GM06990 (cell line): ENCODE measurements around the gene ADAMTS3.
"Not testable (repeated sequence)": the region's sequence is repeated elsewhere in the genome, so short reads cannot be mapped to it uniquely, and the experiment has no call there.

Experiments used
- DNase-seq: peaks from one replicate; pipeline ENCODE4 v3.0.0-alpha.2; 2011; ENCODE audit not compliant: insufficient read length; ENCODE audit errors: extremely low read depth
- H3K27me3 ChIP-seq: replicated peaks from 2 replicates; pipeline ENCODE4 v1.6.0; 2011; ENCODE audit warnings: low read length; ENCODE audit not compliant: control insufficient read depth, insufficient read depth
- H3K36me3 ChIP-seq: 2 replicates; pipeline ENCODE4 v1.5.1; 2011; ENCODE audit warnings: low read length; ENCODE audit not compliant: control insufficient read depth, insufficient read depth
- H3K4me3 ChIP-seq: replicated peaks from 2 replicates; pipeline ENCODE4 v1.5.1; 2011; ENCODE audit warnings: low read depth, mild to moderate bottlenecking, control low read depth, low read length
- TF ChIP-seq, protein P1 (sequence below): IDR thresholded peaks from 2 replicates; pipeline ENCODE4 v1.5.1; 2011; ENCODE audit warnings: low read length, control low read depth, mild to moderate bottlenecking, inconsistent platforms; ENCODE audit not compliant: insufficient read depth, poor library complexity, severe bottlenecking

Gene ADAMTS3

DNA sequence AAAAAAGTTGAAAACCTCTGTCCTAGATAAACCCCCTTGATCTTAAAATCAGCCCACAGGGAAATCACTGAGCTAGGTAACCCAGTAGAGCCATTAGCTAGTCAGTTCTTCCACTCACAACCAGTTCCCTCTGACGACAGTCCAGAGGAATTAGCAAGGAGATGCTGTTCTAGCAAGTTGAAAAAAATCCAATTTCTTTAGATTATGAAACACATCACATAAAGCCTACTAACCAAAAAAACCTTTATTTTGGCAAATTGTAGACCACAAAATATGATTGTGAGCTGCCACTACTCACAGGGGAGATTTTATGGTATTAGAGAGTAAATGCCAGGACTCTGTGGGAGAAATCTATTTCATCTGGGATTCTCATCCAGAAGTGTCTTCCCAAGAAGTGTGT lies 22.6 kb downstream of the ADAMTS3 start:
- Histone ChIP-seq H3K27me3 (no peaks in the 10 kb centered on the region), H3K36me3 (no peaks in the 10 kb centered on the region), H3K4me3 (no peak overlapping the region)
- DNase-seq, result no peak
- TF ChIP-seq, protein P1, sequence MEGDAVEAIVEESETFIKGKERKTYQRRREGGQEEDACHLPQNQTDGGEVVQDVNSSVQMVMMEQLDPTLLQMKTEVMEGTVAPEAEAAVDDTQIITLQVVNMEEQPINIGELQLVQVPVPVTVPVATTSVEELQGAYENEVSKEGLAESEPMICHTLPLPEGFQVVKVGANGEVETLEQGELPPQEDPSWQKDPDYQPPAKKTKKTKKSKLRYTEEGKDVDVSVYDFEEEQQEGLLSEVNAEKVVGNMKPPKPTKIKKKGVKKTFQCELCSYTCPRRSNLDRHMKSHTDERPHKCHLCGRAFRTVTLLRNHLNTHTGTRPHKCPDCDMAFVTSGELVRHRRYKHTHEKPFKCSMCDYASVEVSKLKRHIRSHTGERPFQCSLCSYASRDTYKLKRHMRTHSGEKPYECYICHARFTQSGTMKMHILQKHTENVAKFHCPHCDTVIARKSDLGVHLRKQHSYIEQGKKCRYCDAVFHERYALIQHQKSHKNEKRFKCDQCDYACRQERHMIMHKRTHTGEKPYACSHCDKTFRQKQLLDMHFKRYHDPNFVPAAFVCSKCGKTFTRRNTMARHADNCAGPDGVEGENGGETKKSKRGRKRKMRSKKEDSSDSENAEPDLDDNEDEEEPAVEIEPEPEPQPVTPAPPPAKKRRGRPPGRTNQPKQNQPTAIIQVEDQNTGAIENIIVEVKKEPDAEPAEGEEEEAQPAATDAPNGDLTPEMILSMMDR, result no peak

DNA sequence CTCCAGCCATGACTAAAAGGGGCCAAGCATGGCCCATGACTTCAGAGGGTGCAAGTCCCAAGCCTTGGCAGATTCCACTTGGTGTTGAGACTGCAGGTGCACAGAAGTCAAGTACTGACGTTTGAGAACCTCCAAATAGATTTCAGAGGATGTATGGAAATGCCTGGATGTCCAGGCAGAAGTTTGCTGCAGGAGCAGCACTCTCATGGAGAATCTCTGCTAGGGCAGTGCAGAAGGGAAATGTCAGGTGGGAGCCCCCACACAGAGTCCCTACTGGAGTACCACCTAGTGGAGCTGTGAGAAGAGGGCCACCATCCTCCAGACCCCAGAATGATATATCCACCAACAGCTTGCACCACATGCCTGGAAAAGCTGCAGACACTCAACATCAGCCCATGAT lies 28.3 kb downstream of the ADAMTS3 start:
- H3K27me3 ChIP-seq, H3K4me3 ChIP-seq, H3K36me3 ChIP-seq, DNase-seq: not testable (repeated sequence)

DNA sequence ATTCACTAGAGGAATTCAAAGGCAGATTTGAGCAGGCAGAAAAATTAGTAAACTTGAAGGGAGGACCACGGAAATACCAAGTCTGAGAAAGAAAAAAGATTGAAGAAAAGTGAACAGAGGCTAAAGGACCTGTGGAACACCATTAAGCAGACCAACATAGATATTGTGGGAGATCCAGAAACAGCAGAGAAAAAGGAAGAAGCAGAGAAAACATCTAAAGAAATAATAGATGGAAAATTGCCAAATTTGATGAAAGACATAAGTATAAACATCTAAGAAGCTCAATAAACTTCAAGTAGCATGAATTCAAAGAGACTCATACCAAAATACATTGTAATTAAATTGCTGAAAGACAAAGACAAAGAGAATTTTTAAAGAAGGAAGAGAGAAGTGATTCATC lies 31.0 kb downstream of the ADAMTS3 start:
- Histone ChIP-seq H3K27me3 (no peaks in the 10 kb centered on the region), H3K4me3 (no peak overlapping the region), H3K36me3 (no peaks in the 10 kb centered on the region)
- no peak for DNase-seq
- TF ChIP-seq, protein P1, result no peak

DNA sequence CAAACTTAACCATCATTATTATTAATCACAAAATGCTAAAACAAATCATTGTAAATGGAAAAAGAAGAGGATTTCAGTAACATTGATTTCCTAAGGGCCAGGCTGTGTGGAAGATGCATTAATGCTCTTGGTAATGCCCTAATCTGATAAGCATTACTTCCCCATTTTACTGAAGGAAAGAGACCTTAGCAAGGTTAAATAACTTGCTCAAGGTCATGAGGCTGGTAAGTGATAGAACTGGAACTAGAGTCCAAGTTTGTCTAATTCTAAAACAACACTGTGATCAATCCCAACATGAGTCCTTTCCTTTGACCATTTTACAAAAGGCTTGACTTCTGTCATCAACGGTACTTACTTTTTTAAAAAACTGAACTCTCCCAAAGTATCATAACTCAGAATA lies 32.6 kb downstream of the ADAMTS3 start:
- Histone ChIP-seq H3K36me3 (no peaks in the 10 kb centered on the region), H3K4me3 (no peak overlapping the region), H3K27me3 (no peaks in the 10 kb centered on the region)
- TF ChIP-seq, protein P1, result no peak
- DNase-seq, result no peak

DNA sequence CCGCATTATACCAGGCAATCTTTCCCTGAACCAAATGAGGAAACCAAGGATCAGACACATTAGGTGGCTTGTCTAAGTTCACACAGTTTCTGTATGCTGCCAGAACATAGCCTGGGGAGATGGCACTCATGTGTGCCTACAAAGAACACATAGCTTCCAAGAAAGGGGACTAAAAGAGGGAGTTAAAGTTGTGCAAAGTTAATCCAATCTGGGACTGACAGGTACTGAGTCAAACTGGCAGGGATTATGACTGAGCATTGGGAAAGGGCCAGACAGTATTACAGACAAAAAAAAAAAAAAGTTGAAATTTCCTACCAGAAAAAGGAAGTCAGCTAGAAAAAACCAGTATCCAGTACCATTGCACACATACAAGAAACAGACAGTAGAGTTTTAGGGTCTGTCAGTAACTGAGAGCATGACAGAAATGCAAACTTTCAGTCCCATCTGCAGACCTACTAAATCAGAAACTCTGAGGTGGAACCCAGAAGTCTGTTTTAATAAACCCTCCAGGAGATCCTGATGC lies 37.2 kb downstream of the ADAMTS3 start:
- H3K27me3 ChIP-seq, result no peaks in the 10 kb centered on the region
- TF ChIP-seq, protein P1, result no peak
- no peaks in the 10 kb centered on the region for H3K36me3 ChIP-seq
- H3K4me3 ChIP-seq, result no peak overlapping the region
- DNase-seq, result no peak

DNA sequence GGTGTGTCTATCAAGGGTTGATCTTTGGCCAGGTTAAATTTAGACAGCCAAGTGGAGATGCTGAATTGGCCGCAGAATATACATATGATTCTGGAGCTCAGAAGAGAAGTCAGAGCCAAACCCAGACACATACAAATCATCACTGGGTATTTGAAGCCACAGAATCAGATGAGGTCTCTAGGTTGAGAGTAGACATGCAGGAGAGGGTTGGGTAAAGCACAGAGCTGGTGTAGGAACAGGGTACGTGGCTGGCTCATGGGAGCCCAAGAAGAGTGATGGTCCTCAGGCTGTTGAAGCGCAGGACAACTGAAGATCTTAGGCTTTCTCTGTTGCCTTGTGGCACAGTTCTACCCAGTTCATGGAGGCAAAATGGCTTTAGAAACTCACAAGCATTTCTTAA lies 37.7 kb downstream of the ADAMTS3 start:
- DNase-seq, result no peak
- no peaks in the 10 kb centered on the region for H3K36me3 ChIP-seq
- TF ChIP-seq, protein P1, result no peak
- no peak overlapping the region for H3K4me3 ChIP-seq
- no peaks in the 10 kb centered on the region for H3K27me3 ChIP-seq
